ENCODE results near the gene PRDM10. TPM values are rescaled to one million over a fixed set of nuclear protein-coding genes. Genes with fewer than 3 reads are reported as not detected.

Gene PRDM10
- 3.5 and 4.0 TPM in 2 replicates for total RNA-seq (2014; rRNA removed; shearing (Covaris generic))

- Histone ChIP-seq H3K4me3 (peak within 1 kb of the TSS; percentile 91), H3K36me3 (no peaks in the 10 kb centered on the region; the same call in 1 of the 2 replicates), H3K27me3 (replicated peaks) (no peaks in the 10 kb centered on the region), H3K27ac (peak within 1 kb of the TSS; percentile 100), H3K9me3 (replicated peaks) (no peaks in the 10 kb centered on the region), H3K4me1 (replicated peaks) (peaks cover 10% of the 10 kb centered on the region; the same call in 1 of the 2 replicates)
- DNase-seq (ENCODE audit: low read depth in 1 of 2, low spot score in 2 of 2), result peak in 1 of 2 experiments; percentile 80
Measured at GRCh38 chr11:130002352-130002845, at the start of gene PRDM10. Gene PRDM10, minus strand, starts transcription at chr11:130002835. Its CDS starts 41,871 bp downstream, at chr11:129960964.

GRCh38 chr11:130051082-130051481 is 48.4 kb upstream of the PRDM10 start:
- no peak overlapping the region for H3K27ac ChIP-seq
- peaks cover 4% of the 10 kb centered on the region; the same call in 1 of the 2 replicates for H3K4me1 ChIP-seq (replicated peaks)
- no peak for DNase-seq (ENCODE audit: low read depth in 1 of 2, low spot score in 2 of 2)

GRCh38 chr11:130050257-130050656 is 47.6 kb upstream of the PRDM10 start:
- Histone ChIP-seq H3K9me3 (replicated peaks) (no peaks in the 10 kb centered on the region), H3K27me3 (replicated peaks) (no peaks in the 10 kb centered on the region), H3K36me3 (no peaks in the 10 kb centered on the region), H3K4me3 (no peak overlapping the region), H3K4me1 (replicated peaks) (peaks cover 4% of the 10 kb centered on the region; the same call in 1 of the 2 replicates), H3K27ac (no peak overlapping the region)
- DNase-seq (ENCODE audit: low read depth in 1 of 2, low spot score in 2 of 2), result no peak

More at GRCh38 chr11:130051082-130051481, 48.4 kb upstream of the PRDM10 start:
- H3K27me3 ChIP-seq (replicated peaks), result no peaks in the 10 kb centered on the region
- no peaks in the 10 kb centered on the region for H3K36me3 ChIP-seq
- no peaks in the 10 kb centered on the region for H3K9me3 ChIP-seq (replicated peaks)
- no peak overlapping the region for H3K4me3 ChIP-seq

- peak in 1 of 2 experiments; percentile 9 for DNase-seq (ENCODE audit: low read depth in 1 of 2, low spot score in 2 of 2)
- Histone ChIP-seq H3K4me3 (no peak overlapping the region), H3K9me3 (replicated peaks) (no peaks in the 10 kb centered on the region), H3K27ac (no peak overlapping the region), H3K4me1 (replicated peaks) (peaks cover 4% of the 10 kb centered on the region; the same call in 1 of the 2 replicates), H3K27me3 (replicated peaks) (no peaks in the 10 kb centered on the region), H3K36me3 (no peaks in the 10 kb centered on the region)
Measured at GRCh38 chr11:130049328-130049771, 46.7 kb upstream of the PRDM10 start.

GRCh38 chr11:130047141-130047540 is 44.5 kb upstream of the PRDM10 start:
- Histone ChIP-seq H3K36me3 (no peaks in the 10 kb centered on the region), H3K4me3 (no peak overlapping the region), H3K27me3 (replicated peaks) (no peaks in the 10 kb centered on the region), H3K9me3 (replicated peaks) (no peaks in the 10 kb centered on the region), H3K27ac (no peak overlapping the region), H3K4me1 (replicated peaks) (peaks cover 4% of the 10 kb centered on the region; the same call in 1 of the 2 replicates)
- no peak for DNase-seq (ENCODE audit: low read depth in 1 of 2, low spot score in 2 of 2)

- H3K4me1 ChIP-seq (replicated peaks), result no peaks in the 10 kb centered on the region
- no peak overlapping the region for H3K4me3 ChIP-seq
- H3K27me3 ChIP-seq (replicated peaks), result no peaks in the 10 kb centered on the region
- no peaks in the 10 kb centered on the region for H3K36me3 ChIP-seq
- H3K9me3 ChIP-seq (replicated peaks), result no peaks in the 10 kb centered on the region
- DNase-seq (ENCODE audit: low read depth in 1 of 2, low spot score in 2 of 2), result no peak
- H3K27ac ChIP-seq, result no peak overlapping the region
Measured at GRCh38 chr11:130043575-130043974, 40.9 kb upstream of the PRDM10 start.

- no peak overlapping the region for H3K4me3 ChIP-seq
- H3K4me1 ChIP-seq (replicated peaks), result no peaks in the 10 kb centered on the region
- DNase-seq (ENCODE audit: low read depth in 1 of 2, low spot score in 2 of 2), result no peak
- H3K27me3 ChIP-seq (replicated peaks), result no peaks in the 10 kb centered on the region
- no peaks in the 10 kb centered on the region for H3K9me3 ChIP-seq (replicated peaks)
- no peaks in the 10 kb centered on the region for H3K36me3 ChIP-seq
- H3K27ac ChIP-seq, result no peak overlapping the region
Measured at GRCh38 chr11:130042093-130042591, 39.5 kb upstream of the PRDM10 start.

- no peaks in the 10 kb centered on the region for H3K9me3 ChIP-seq (replicated peaks)
- H3K36me3 ChIP-seq, result no peaks in the 10 kb centered on the region
- no peak overlapping the region for H3K4me3 ChIP-seq
- H3K4me1 ChIP-seq (replicated peaks), result no peaks in the 10 kb centered on the region
- no peaks in the 10 kb centered on the region for H3K27me3 ChIP-seq (replicated peaks)
- H3K27ac ChIP-seq, result no peak overlapping the region
- no peak for DNase-seq (ENCODE audit: low read depth in 1 of 2, low spot score in 2 of 2)
Measured at GRCh38 chr11:130040281-130040940, 37.8 kb upstream of the PRDM10 start.

- DNase-seq (ENCODE audit: low read depth in 1 of 2, low spot score in 2 of 2), result no peak
- Histone ChIP-seq H3K4me3 (no peak overlapping the region), H3K27ac (no peak overlapping the region)
Measured at GRCh38 chr11:130037881-130038585, 35.4 kb upstream of the PRDM10 start.

GRCh38 chr11:130037058-130037457 is 34.4 kb upstream of the PRDM10 start:
- no peaks in the 10 kb centered on the region for H3K36me3 ChIP-seq
- no peaks in the 10 kb centered on the region for H3K4me1 ChIP-seq (replicated peaks)
- no peaks in the 10 kb centered on the region for H3K27me3 ChIP-seq (replicated peaks)
- H3K4me3 ChIP-seq, result no peak overlapping the region
- no peaks in the 10 kb centered on the region for H3K9me3 ChIP-seq (replicated peaks)
- no peak for DNase-seq (ENCODE audit: low read depth in 1 of 2, low spot score in 2 of 2)
- no peak overlapping the region for H3K27ac ChIP-seq

More at GRCh38 chr11:130037881-130038585, 35.4 kb upstream of the PRDM10 start:
- H3K9me3 ChIP-seq (replicated peaks), result no peaks in the 10 kb centered on the region
- H3K27me3 ChIP-seq (replicated peaks), result no peaks in the 10 kb centered on the region
- no peaks in the 10 kb centered on the region for H3K36me3 ChIP-seq
- no peaks in the 10 kb centered on the region for H3K4me1 ChIP-seq (replicated peaks)

- Histone ChIP-seq H3K9me3 (replicated peaks) (no peaks in the 10 kb centered on the region), H3K4me1 (replicated peaks) (no peaks in the 10 kb centered on the region), H3K27me3 (replicated peaks) (no peaks in the 10 kb centered on the region), H3K4me3 (no peak overlapping the region), H3K36me3 (no peaks in the 10 kb centered on the region), H3K27ac (no peak overlapping the region)
- no peak for DNase-seq (ENCODE audit: low read depth in 1 of 2, low spot score in 2 of 2)
Measured at GRCh38 chr11:130034236-130034635, 31.6 kb upstream of the PRDM10 start.

GRCh38 chr11:130032931-130033330 is 30.3 kb upstream of the PRDM10 start:
- Histone ChIP-seq H3K4me1 (replicated peaks) (no peaks in the 10 kb centered on the region), H3K36me3 (no peaks in the 10 kb centered on the region), H3K27me3 (replicated peaks) (no peaks in the 10 kb centered on the region), H3K9me3 (replicated peaks) (no peaks in the 10 kb centered on the region), H3K27ac (no peak overlapping the region), H3K4me3 (no peak overlapping the region)
- no peak for DNase-seq (ENCODE audit: low read depth in 1 of 2, low spot score in 2 of 2)

GRCh38 chr11:130031945-130032344 is 29.3 kb upstream of the PRDM10 start:
- H3K9me3 ChIP-seq (replicated peaks), result no peaks in the 10 kb centered on the region
- H3K4me3 ChIP-seq, result no peak overlapping the region
- no peaks in the 10 kb centered on the region for H3K4me1 ChIP-seq (replicated peaks)
- no peak for DNase-seq (ENCODE audit: low read depth in 1 of 2, low spot score in 2 of 2)
- no peak overlapping the region for H3K27ac ChIP-seq
- no peaks in the 10 kb centered on the region for H3K27me3 ChIP-seq (replicated peaks)
- H3K36me3 ChIP-seq, result no peaks in the 10 kb centered on the region

- Histone ChIP-seq H3K9me3 (replicated peaks) (no peaks in the 10 kb centered on the region), H3K4me3 (no peak overlapping the region), H3K4me1 (replicated peaks) (no peaks in the 10 kb centered on the region), H3K27ac (no peak overlapping the region), H3K36me3 (no peaks in the 10 kb centered on the region), H3K27me3 (replicated peaks) (no peaks in the 10 kb centered on the region)
- no peak for DNase-seq (ENCODE audit: low read depth in 1 of 2, low spot score in 2 of 2)
Measured at GRCh38 chr11:130031056-130031455, 28.4 kb upstream of the PRDM10 start.
